Activated CD4-positive, alpha-beta T cell treated with anti-CD3 and anti-CD28 coated beads, Interleukin-2, amount 50 U/mL, for 1 hour (primary cell): ENCODE results near the gene AGO3.

Experiments used
- DNase-seq: peaks from one replicate; pipeline ENCODE4 v3.0.0-alpha.2; 2020

The AGO3 gene

GRCh38 chr1:36098650-36099365, 167.9 kb downstream of the AGO3 start:
- no peak for DNase-seq

GRCh38 chr1:36099681-36100341, 168.9 kb downstream of the AGO3 start:
- DNase-seq = peak; percentile 79

DNA sequence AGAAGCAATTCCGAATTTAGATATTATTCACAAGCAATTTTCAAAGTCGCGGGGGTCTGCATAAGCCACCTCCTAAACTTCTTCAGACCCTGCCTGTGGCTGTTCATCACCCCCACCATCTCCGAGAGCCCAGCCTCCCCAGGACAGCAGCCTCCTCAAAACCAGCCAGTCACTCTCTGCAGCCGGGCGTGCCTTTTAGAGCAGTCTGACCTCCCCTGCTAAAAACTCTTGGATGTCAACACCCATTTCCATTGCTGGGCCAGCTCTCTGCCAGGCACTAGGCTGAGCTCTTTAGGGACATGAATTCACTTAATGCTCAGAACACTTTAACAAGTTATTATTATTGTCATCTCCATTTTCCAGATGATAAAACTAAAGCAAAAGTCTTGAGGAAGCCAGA, 169.5 kb downstream of the AGO3 start:
- DNase-seq = no peak

- no peak for DNase-seq
Observed at GRCh38 chr1:36101546-36101945, 170.6 kb downstream of the AGO3 start.

DNA sequence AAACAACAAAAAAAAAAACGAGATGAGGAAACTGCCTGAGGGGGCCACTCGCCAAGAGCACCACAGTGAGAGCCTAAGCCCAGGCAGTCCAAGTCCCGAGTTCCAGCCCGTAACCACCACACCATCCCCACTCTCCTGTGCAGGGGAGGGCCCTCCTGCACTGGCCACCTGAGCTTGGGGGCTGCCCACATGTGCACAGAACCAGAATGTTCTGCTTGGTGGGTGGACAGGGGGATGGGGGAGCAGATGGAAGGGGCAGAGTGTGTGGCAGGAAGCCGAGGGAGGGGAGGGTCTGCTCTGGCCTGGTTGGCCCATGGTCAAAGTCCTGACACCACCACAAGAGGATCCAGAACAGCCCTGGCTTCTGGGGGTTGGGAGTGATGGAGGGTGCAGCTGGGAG, 175.4 kb downstream of the AGO3 start:
- no peak for DNase-seq

DNA sequence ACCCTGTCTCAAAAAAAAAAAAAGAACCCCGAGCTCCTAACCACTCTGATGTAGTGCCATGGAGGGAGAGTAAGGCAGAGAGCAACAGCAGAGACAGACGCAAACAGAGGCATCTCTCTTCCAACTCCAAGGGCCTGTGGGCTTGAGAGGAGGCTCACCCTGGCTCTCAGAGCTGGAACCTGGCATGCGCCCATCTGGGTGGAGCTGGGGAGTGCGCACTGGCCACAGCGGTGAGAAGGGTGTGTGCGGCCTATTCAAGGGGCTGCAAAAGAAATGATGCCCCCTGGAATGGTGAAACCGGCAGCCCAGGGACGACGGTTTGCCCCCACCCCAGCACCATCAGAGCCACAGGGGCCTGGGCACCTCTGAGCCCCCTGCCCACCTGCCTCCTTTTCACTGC, 176.5 kb downstream of the AGO3 start:
- DNase-seq = no peak

GRCh38 chr1:36108314-36108713, 177.4 kb downstream of the AGO3 start:
- no peak for DNase-seq

DNA sequence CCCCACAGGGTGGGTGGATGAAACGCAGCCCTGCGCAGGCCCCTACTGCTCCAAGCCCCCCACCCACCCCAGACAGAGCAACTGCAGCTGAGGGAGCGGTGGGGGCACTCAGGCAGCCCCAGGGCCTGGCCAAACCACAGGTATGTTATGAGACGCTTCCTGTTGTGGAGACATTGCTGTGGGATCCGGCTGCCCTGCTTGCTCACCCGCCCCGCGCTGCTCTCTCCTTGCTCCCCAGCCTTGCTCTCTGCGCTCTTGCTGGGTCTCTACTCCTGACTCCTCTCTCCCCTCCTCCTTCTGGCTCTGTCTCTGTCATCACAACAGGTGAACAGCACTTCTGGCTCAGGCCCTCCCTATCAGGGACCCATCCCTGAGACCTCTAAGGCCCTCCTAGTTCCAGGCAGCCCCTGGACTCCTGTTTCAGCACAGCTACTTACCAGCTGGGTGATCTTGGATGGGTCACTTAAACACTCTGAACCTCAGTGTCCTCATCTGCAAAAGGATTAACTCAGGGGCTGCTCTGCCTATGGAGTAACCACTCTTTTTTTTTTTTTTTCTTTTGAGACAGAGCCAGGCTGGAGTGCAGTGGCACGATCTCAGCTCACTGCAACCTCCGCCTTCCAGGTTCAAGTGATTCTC, 178.3 kb downstream of the AGO3 start:
- DNase-seq = peak; percentile 53

GRCh38 chr1:36111151-36111550, 180.2 kb downstream of the AGO3 start:
- no peak for DNase-seq

GRCh38 chr1:36112823-36113222, 181.9 kb downstream of the AGO3 start:
- DNase-seq = no peak

DNA sequence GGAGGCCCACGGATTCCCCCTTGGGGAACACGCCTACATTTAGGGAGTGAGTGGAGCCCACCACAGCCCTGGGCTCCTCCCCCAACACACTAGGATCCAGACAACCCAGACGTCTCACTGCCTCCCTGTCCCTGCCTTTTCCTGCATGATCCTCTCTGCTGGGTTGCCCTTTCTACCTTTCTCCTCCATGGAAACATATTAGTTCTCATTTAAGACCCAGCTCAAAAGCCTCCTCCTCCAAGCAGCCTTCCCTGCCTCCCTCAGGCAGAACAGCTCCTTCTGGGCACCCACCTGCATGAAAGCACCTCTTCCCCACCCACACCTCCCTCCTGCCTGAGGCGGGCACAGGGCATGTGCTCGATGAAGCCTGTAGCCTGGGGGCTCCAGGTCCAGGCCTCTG, 183.5 kb downstream of the AGO3 start:
- DNase-seq = no peak

- DNase-seq = no peak
Observed at GRCh38 chr1:36115200-36115669, 184.3 kb downstream of the AGO3 start.

GRCh38 chr1:36115931-36116330, 185.0 kb downstream of the AGO3 start:
- DNase-seq = no peak

DNA sequence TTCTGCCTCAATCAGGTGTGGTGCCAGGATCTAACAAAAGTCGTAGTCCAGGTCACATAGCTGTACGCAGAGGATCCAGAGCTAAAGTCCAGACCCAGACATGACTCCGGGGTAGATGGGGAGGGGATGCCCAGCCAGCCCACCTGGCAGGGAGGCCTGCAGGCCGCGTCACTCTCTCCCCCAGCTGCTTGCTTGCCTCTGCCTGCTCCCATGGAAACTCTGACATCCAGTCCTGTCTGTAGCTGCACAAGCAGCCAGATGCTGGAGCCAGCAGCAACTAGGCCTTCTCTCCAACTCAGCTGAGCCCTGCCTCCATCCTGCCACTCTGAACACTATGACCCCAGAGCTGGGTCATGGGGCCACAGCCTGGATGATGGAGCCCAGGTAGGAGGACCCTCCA, 186.0 kb downstream of the AGO3 start:
- DNase-seq = no peak

GRCh38 chr1:36118447-36119204, 187.7 kb downstream of the AGO3 start:
- no peak for DNase-seq

- no peak for DNase-seq
Observed at GRCh38 chr1:36119456-36119855, 188.6 kb downstream of the AGO3 start.
